IPS-18c (cell line): Measurements from ENCODE around the gene DBNDD1.
"Not testable (repeated sequence)": the region's sequence is repeated elsewhere in the genome, so short reads cannot be mapped to it uniquely, and the experiment has no call there.

ENCODE experiments used
- H3K4me3 ChIP-seq: 2 replicates; pipeline ENCODE4 v1.7.0; 2013; ENCODE audit warnings: low read depth, mild to moderate bottlenecking, low read length, moderate library complexity; ENCODE audit not compliant: insufficient read depth
- H3K9me3 ChIP-seq: one replicate; pipeline ENCODE4 v1.6.1; 2013; ENCODE audit warnings: mild to moderate bottlenecking, low read length, moderate library complexity; ENCODE audit not compliant: control insufficient read depth, insufficient read depth

Gene DBNDD1

GRCh38 chr16:89981414-89981813 lies 37.8 kb downstream of the DBNDD1 start:
- no peaks in the 10 kb centered on the region for H3K9me3 ChIP-seq
- no peak overlapping the region for H3K4me3 ChIP-seq

GRCh38 chr16:89974870-89975269 lies 44.4 kb downstream of the DBNDD1 start:
- peaks cover 5% of the 10 kb centered on the region for H3K9me3 ChIP-seq
- no peak overlapping the region for H3K4me3 ChIP-seq

- peak overlapping the region; percentile 98 for H3K4me3 ChIP-seq
- peaks cover 5% of the 10 kb centered on the region for H3K9me3 ChIP-seq
Observed at GRCh38 chr16:89973654-89974335, 45.5 kb downstream of the DBNDD1 start.

- peak overlapping the region; percentile 98 for H3K4me3 ChIP-seq
Observed at GRCh38 chr16:89973235-89973634, 46.0 kb downstream of the DBNDD1 start.

GRCh38 chr16:89972244-89973234 lies 46.7 kb downstream of the DBNDD1 start:
- peaks cover 5% of the 10 kb centered on the region for H3K9me3 ChIP-seq
- peak overlapping the region; percentile 98 for H3K4me3 ChIP-seq

More at GRCh38 chr16:89973235-89973634, 46.0 kb downstream of the DBNDD1 start:
- H3K9me3 ChIP-seq, result peaks cover 5% of the 10 kb centered on the region

- H3K9me3 ChIP-seq, result peaks cover 5% of the 10 kb centered on the region
- peak overlapping the region; percentile 98 for H3K4me3 ChIP-seq
Observed at GRCh38 chr16:89971495-89972243, 47.6 kb downstream of the DBNDD1 start.

- Histone ChIP-seq H3K9me3 (peaks cover 5% of the 10 kb centered on the region), H3K4me3 (no peak overlapping the region)
Observed at GRCh38 chr16:89969741-89970410, 49.4 kb downstream of the DBNDD1 start.

- not testable (repeated sequence) for H3K9me3 ChIP-seq, H3K4me3 ChIP-seq
Observed at GRCh38 chr16:89968074-89968473, 51.2 kb downstream of the DBNDD1 start.

- not testable (repeated sequence) for H3K4me3 ChIP-seq, H3K9me3 ChIP-seq
Observed at GRCh38 chr16:89967436-89967835, 51.8 kb downstream of the DBNDD1 start.

GRCh38 chr16:89966756-89967155 lies 52.5 kb downstream of the DBNDD1 start:
- Histone ChIP-seq H3K4me3 (no peak overlapping the region), H3K9me3 (peaks cover 2% of the 10 kb centered on the region)

GRCh38 chr16:89965447-89966225 lies 53.6 kb downstream of the DBNDD1 start:
- H3K9me3 ChIP-seq, result no peaks in the 10 kb centered on the region
- H3K4me3 ChIP-seq, result no peak overlapping the region

- no peak overlapping the region for H3K4me3 ChIP-seq
- H3K9me3 ChIP-seq, result no peaks in the 10 kb centered on the region
Observed at GRCh38 chr16:89964201-89964600, 55.1 kb downstream of the DBNDD1 start.

GRCh38 chr16:89962754-89963498 lies 56.3 kb downstream of the DBNDD1 start:
- H3K4me3 ChIP-seq, result no peak overlapping the region

GRCh38 chr16:89961920-89962319 lies 57.3 kb downstream of the DBNDD1 start:
- H3K9me3 ChIP-seq, result no peaks in the 10 kb centered on the region
- no peak overlapping the region for H3K4me3 ChIP-seq

More at GRCh38 chr16:89962754-89963498, 56.3 kb downstream of the DBNDD1 start:
- no peaks in the 10 kb centered on the region for H3K9me3 ChIP-seq

- H3K4me3 ChIP-seq, result no peak overlapping the region
- no peaks in the 10 kb centered on the region for H3K9me3 ChIP-seq
Observed at GRCh38 chr16:89960966-89961365, 58.3 kb downstream of the DBNDD1 start.

- Histone ChIP-seq H3K4me3 (no peak overlapping the region), H3K9me3 (no peaks in the 10 kb centered on the region)
Observed at GRCh38 chr16:89958596-89958995, 60.7 kb downstream of the DBNDD1 start.
